Uterus (tissue), 4 donors: ENCODE results near the gene GNB1. TPM values are rescaled to one million over a fixed set of nuclear protein-coding genes. Genes with fewer than 3 reads are reported as not detected.

ENCODE experiments used
- DNase-seq, 2 donors: peaks; one replicate each; pipeline ENCODE4 v3.0.0-alpha.2; 2019 to 2020
- H3K27ac ChIP-seq, 2 donors: fragments of 200-600 bp; sonication (generic); 1 replicate in 1 of 2; 2 replicates in 1 of 2; pipeline ENCODE4 v1.5.1; 2016 to 2018
- H3K27me3 ChIP-seq, 2 donors: fragments of 200-600 bp; sonication (generic); one replicate each; pipeline ENCODE4 v1.5.1; 2018 to 2019; ENCODE audit warnings: control low read depth in 1 of 2
- H3K36me3 ChIP-seq, 2 donors: fragments of 200-600 bp; sonication (generic); one replicate each; pipeline ENCODE4 v1.5.1; 2019; ENCODE audit warnings: control low read depth in 1 of 2
- H3K4me1 ChIP-seq, 2 donors: fragments of 200-600 bp; sonication (generic); one replicate each; pipeline ENCODE4 v1.5.1; 2018 to 2019; ENCODE audit warnings: control low read depth in 1 of 2
- H3K4me3 ChIP-seq, 2 donors: fragments of 200-600 bp; sonication (generic); 1 replicate in 1 of 2; 2 replicates in 1 of 2; pipeline ENCODE4 v1.5.1; 2018 to 2019; ENCODE audit warnings: mild to moderate bottlenecking in 1 of 2
- H3K9me3 ChIP-seq, 2 donors: fragments of 200-600 bp; sonication (generic); one replicate each; pipeline ENCODE4 v1.5.1; 2019; ENCODE audit warnings: control low read depth in 1 of 2
- CTCF ChIP-seq, 4 experiments: fragments of 200-600 bp in 2 of 4; fragments of 450-650 bp in 2 of 4; sonication (generic) in 2 of 4; IDR thresholded peaks; one replicate each; pipeline ENCODE4 v1.5.1; 2016 to 2019; ENCODE audit warnings: antibody characterized with exemption in 4 of 4, mild to moderate bottlenecking in 2 of 4, moderate library complexity in 1 of 4
- POLR2A ChIP-seq, 2 donors: fragments of 450-650 bp; IDR thresholded peaks; one replicate each; pipeline ENCODE4 v1.6.1; 2016; ENCODE audit warnings: antibody characterized with exemption in 2 of 2, mild to moderate bottlenecking in 1 of 2, moderate library complexity in 1 of 2
- intact Hi-C: fragments of 100-400 bp; cut with DNase I; formaldehyde crosslinking; loops from one replicate; pipeline ENCODE4 v1.15.1; 2023; ENCODE audit warnings: low total_unique reads
- total RNA-seq, 4 donors: library from RNA; depleted of rRNA in 3 of 4; stranded (reverse); fragments of >200 nt in 3 of 4; gene quantifications; one replicate each; pipeline versions ENCODE4 v1.1.0 to v1.2.4, GENCODE V29; 2014 to 2023
- donor health status: DM: yes; HTN: yes; CAD: no.

The GNB1 gene
- total RNA-seq, 4 donors from 2014 or later = 50.2 to 320 (median 104) TPM

- no peak for TF ChIP-seq CTCF (IDR thresholded peaks at IDR 0.05)
- TF ChIP-seq POLR2A (IDR thresholded peaks at IDR 0.05) = no peak
- Histone ChIP-seq H3K9me3 (no peaks in the 10 kb centered on the region), H3K4me3 (no peak overlapping the region), H3K4me1 (peaks cover 0 to 9% of the 10 kb centered on the region in 2 donors), H3K36me3 (no peaks in the 10 kb centered on the region), H3K27me3 (no peaks in the 10 kb centered on the region), H3K27ac (peak overlapping the region; percentile 57 to 82)
- no peak for DNase-seq
- intact Hi-C loops = no loop called here
Observed at GRCh38 chr1:1910033-1910465, 19.2 kb upstream of the GNB1 start.

GRCh38 chr1:1908506-1908791, 17.6 kb upstream of the GNB1 start:
- H3K36me3 ChIP-seq = no peaks in the 10 kb centered on the region
- H3K27ac ChIP-seq = peak overlapping the region; percentile 89 to 93
- H3K27me3 ChIP-seq = no peaks in the 10 kb centered on the region
- H3K4me3 ChIP-seq = peak overlapping the region; percentile 44 to 84
- TF ChIP-seq CTCF (IDR thresholded peaks at IDR 0.05) (no peak), POLR2A (IDR thresholded peaks at IDR 0.05) (no peak)
- peaks cover 0 to 9% of the 10 kb centered on the region in 2 donors for H3K4me1 ChIP-seq
- no peak for DNase-seq
- no peaks in the 10 kb centered on the region for H3K9me3 ChIP-seq
- intact Hi-C loops = no loop called here

GRCh38 chr1:1907098-1907736, 16.3 kb upstream of the GNB1 start:
- no peak overlapping the region for H3K27ac ChIP-seq
- no peak for DNase-seq
- H3K27me3 ChIP-seq = no peaks in the 10 kb centered on the region
- no peak overlapping the region for H3K4me3 ChIP-seq
- H3K4me1 ChIP-seq = peaks cover 0 to 9% of the 10 kb centered on the region in 2 donors
- no peaks in the 10 kb centered on the region for H3K36me3 ChIP-seq
- intact Hi-C loops = no loop called here
- no peak for TF ChIP-seq POLR2A (IDR thresholded peaks at IDR 0.05)
- TF ChIP-seq CTCF (IDR thresholded peaks at IDR 0.05) = no peak
- H3K9me3 ChIP-seq = no peaks in the 10 kb centered on the region

DNA sequence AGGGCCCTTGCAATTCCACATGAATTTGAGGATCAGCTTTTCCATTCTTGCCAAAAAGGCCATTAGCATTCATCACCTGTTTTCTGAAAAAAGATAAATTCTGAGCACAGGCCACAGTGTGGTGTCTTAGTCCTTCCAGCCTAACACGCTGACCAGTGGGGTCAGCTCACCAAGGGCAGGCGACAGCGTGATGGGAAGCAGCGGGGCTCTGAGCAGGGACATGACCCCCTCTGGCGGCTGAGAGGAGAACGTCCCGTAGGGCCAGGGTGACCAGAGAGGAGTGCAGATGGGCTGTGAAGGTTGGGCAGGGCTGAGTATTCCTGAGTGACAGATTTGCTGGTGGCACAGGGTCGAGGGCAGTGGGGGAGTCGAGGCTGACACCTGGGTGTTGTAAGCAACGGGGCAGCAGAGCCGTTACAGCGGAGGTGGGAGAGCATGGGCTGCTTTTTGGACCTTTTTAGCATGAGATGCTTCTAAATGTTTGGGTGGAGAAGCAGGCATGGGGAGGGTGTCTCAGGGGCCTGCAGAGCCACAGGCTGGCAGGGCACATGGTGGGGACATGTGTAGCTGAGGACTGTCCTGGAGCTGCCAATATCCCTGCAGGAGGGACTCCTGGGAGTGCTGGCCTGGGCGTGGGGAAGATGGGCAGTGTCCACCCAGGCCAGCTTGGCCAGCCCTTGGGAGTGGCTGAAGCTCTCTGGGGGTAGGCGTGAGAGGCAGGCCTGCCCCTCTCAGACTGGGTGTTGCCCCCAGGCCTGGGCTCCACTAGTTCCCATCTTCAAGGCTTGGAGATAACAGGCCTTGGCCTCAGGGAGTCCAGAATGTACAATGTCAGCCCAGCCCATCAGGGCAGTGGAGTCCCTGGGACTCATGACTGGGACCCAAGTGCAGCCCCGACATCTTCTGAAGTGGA, 15.6 kb upstream of the GNB1 start:
- intact Hi-C loops = no loop called here
- TF ChIP-seq CTCF (IDR thresholded peaks at IDR 0.05) (peak; percentile 79 to 95 (median 90)), POLR2A (IDR thresholded peaks at IDR 0.05) (no peak)
- Histone ChIP-seq H3K4me3 (no peak overlapping the region), H3K36me3 (no peaks in the 10 kb centered on the region), H3K27ac (peak overlapping the region in 1 of 2 donors; percentile 19), H3K9me3 (no peaks in the 10 kb centered on the region), H3K4me1 (peaks cover 0 to 9% of the 10 kb centered on the region in 2 donors), H3K27me3 (no peaks in the 10 kb centered on the region)
- peak; percentile 80 to 82 for DNase-seq

DNA sequence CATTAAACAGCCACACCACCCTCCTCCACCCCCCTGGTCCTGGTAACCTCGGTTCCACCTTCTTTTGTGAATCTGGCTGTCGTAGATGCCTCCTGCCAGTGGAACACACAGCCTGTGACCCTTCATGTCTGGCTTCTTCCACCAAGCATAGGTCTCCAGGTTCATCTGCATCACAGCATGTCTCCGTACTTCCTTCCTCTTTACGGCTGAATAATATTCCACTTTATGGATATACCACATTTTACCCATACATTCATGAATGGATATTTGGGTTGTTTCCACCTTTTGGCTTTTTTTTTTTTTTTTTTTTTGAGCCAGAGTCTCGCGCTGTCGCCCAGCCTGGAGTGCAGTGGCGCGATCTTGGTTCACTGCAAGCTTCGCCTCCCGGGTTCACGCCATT, 12.3 kb upstream of the GNB1 start:
- DNase-seq = no peak
- Histone ChIP-seq H3K27me3 (no peaks in the 10 kb centered on the region), H3K9me3 (no peaks in the 10 kb centered on the region), H3K27ac (no peak overlapping the region), H3K36me3 (no peaks in the 10 kb centered on the region), H3K4me3 (no peak overlapping the region), H3K4me1 (peaks cover 0 to 6% of the 10 kb centered on the region in 2 donors)
- no peak for TF ChIP-seq POLR2A (IDR thresholded peaks at IDR 0.05)
- no peak for TF ChIP-seq CTCF (IDR thresholded peaks at IDR 0.05)
- intact Hi-C loops = no loop called here
